HG03066 (cell line): Measurements from ENCODE around the gene MTHFR.

Experiments
- ATAC-seq: cut with Tn5 transposase; IDR thresholded peaks from one replicate; pipeline ENCODE4 v1.9.1; 2021; ENCODE audit warnings: low read depth; ENCODE audit not compliant: unreplicated experiment

The MTHFR gene

DNA sequence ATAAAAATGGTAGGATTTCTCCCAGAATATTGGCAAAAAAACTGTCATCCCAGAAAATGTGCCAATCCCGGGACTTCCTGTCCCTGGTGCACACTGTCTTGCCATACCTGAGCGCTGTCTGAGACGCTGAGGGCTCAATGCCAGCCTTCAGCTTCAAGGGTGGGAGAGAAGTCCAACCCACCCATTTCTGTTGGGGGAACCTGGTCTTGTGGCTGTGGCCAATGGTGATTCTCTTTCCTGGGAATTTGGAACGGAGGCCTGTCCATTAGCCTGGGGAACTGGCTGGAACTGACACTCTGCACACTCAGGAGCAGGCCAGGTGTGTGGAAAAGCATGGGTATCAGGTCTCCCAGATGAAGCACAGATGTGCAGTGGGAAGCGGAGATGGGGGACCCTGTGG is 6.7 kb downstream of the MTHFR start:
- ATAC-seq, result no peak

DNA sequence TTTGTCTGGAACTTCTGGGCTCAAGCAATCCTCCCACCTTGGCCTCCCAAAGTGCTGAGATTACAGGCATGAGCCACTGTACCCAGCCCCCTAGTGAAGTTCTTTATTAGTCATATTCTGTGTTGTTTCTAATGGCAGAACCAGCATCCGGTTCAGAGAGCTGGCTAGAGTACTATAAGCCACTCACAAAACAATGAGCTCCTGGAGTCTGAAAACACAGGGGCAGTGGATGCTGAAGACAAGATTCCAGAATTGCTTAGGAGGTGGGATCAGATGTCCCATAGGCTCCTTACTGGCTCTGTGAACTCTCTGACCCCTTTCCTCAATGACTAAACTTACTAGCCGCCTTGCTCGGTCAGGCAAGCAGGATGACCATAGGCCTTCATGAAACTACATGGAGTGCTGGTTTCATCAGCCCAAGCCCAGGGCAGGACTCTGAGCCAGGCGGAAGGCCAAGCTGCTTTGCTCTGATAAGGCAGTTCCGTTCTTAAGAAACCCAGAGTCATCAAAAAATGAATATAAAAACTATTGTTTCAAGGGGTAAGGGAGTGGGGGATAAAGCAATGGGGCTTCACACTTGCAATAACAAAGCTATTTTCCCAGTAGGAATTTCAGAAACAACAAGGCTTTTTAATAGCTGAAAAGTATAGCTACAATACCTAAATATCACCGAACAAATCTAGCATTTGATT is 8.1 kb downstream of the MTHFR start:
- no peak for ATAC-seq

GRCh38 chr1:11796036-11796828 is 9.5 kb downstream of the MTHFR start:
- no peak for ATAC-seq

- no peak for ATAC-seq
Measured at GRCh38 chr1:11795238-11795890, 10.4 kb downstream of the MTHFR start.

DNA sequence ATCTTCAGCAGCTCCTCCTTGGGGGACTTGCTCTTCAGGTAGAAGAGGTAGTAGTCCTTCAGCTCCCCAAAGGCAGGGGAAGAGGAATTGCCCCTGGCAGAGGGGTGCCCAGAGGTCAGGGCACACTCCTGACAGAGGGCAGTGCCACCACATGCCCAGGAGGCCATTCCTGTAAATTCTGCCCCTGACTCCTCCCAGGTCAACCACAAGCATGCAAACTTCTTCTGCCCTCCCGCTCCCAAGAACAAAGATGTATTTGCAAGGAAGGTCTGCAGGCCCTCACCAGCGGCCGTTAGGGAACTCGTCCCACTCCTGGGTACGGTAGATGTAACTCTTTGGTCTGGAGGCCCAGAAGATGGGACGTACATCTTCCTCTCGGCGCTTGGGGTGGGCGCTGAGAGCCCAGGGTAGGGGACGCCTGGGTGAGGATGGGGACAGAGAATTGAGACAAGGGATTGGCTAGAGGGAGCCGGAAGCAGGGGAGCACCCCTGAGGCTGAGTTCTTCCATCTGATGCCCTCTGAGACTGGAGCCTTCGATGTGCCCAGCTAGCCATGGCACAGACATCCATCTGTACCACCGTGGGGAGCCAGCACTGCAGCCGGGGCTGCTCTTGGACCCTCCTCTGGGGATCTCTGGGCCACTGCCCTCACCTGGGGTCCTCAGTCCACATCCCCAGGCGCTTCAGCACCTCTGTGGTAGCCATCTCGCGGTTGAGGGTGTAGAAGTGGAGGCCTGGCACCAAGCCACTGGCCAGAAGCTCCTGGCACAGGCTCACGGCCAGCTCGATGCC is 11.1 kb downstream of the MTHFR start:
- no peak for ATAC-seq

DNA sequence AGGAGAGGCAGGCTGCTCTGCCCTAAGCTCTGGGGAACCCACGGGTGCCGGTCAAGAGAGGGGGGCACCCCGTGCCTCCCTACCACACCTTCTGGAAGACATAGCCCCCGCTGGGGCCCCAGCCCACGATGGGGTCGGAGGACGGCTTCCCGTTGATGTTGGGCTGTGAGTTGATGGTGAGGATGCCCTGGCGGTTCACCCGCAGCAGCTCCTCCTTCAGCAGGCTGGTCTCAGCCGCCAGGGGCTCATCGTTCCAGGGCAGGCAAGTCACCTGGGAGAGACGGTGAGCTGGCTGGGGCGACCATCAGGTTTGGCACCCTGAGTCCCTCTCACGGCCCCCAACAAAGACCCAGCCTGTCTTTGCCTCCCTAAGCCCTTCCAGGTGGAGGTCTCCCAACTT is 11.9 kb downstream of the MTHFR start:
- no peak for ATAC-seq

DNA sequence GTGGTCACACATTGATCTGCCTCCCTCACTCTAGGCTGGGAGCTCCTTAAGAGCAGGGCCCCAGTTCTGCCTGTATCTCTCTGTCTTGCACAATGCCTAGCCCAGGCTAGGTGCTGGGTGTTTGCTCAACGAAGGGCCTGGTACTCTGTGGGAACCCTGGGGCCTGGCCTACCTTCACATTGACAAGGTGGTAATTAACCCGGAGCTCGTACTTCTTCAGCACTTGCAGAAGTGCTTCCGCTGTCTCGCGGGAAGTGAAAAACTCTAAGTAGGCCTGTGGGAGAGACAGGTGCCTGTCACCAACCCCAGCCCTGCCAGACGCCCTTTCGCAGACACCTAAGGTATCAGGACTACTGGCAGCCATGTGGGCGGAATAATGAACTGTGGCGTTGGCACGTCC is 13.7 kb downstream of the MTHFR start:
- ATAC-seq, result no peak

- no peak for ATAC-seq
Measured at GRCh38 chr1:11790880-11791715, 14.7 kb downstream of the MTHFR start.

GRCh38 chr1:11790101-11790879 is 15.5 kb downstream of the MTHFR start:
- ATAC-seq, result no peak

DNA sequence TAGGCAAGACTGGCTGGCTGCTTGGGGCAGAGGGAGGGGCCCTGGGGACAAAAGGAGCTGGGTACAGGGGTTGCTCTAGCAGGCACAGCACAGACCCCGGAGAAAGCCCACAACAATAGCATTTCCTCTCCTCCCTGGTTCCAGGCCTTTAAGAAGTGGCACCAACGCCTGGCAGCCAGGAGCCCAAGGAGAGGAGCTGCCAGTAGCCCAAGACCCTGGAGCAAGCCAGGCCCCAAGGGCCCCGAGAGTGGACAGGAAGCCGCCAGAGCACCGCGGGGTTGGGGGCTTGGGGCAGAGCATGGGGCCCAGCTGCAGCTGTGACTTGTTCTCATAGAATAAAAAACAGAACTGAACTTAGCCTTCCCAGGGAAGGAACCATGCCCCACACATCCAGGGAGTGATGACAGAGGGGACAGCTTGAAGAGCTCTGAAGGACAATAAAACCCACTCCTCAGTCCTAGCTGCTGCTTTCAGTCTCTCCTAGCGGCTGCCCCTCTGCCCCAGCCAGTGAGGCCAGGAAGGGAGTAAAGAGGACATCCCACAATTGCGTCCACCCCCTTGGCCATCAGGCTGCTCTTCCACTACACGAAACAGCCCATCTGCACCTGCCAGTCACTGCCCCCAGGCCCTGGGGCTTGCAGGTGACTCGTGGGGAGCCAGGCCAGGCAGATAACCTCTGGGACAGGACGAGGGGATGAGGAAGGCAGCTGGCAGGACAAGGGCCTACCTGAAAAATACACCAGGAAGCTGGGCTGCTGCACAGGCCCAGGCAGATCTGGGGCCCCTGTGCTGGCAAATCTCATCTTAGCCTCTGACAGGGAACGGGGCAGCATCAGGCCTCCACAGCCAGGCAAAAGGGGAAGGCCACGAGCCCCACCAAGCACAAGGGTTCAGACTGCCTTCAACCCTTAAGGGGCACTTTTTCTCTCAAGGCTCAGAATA is 16.4 kb downstream of the MTHFR start:
- no peak for ATAC-seq

GRCh38 chr1:11788549-11789053 is 17.2 kb downstream of the MTHFR start:
- ATAC-seq, result no peak

DNA sequence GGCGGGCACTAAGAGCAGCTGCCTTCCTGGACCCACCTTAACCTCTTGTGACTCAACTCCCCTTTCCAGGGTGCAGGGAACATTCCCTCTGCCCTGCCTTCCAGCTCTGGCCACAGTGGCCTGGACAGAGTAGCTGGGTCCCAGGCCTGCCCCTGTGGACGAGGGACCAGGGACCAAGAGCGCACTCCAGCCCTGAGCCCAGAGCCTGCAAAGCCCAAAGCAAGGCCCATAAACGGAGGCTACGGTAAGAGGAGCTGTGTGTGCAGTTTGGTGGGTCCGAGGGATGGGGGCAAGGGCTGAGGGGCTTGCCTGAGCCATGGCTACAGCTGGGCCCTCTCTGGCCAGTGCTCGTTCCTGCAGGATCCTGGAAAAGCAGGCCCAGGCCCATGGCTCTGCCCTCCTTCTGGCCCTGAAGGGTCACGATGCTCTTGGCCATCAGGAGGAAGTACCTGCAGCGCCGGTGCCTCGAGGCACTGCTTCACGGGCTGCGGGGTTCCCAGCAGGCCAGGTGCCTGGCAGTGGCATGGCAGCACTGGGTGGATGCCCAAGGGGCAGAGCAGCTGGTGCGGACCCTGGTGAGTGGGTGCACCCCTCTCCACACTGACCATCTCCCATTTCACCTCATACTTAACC is 17.8 kb downstream of the MTHFR start:
- ATAC-seq, result no peak

DNA sequence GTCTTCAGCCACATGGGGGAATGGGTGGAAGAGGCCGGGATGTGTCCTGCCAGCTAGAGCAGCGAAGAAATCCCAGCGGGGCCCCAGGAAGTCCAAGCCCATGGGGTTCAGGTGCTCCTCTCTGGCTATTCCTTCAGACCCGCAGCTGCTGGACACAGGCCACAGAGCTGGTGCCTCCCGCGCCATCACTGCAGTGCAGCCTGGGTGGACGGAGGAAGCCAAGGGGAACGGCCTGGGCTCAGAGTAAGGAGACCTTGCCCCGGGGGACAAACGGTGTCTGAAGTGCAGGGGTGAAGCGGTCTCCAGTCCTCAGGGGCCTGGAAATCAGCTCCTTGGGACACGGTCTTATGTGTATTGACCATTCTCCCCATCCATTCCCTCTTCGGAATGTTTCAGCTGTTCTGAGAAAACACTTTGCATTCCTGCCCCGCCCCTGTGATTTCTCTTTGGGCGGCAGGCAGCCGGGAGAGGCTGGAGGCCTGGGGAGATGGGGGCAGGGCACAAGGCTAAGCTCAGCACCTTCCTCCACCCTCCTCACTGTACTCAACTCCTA is 18.4 kb downstream of the MTHFR start:
- no peak for ATAC-seq

DNA sequence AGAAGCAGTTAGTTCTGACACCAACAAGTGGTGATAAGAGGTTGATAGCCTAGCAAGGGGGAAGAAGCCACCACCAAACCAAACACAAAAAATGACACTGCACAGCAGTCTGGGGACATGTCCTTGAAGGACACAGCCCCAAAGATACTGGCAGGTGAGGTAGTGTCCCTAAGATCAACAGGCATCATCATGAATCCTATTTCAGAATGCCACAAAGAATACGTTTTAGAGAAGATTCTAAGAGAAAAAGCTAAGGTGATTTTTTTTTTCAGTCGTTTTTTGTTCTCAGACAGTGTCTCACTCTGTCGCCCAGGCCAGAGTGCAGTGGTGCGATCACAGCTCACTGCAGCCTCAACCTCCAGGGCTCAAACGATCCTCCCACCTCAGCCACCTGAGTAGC is 19.6 kb downstream of the MTHFR start:
- ATAC-seq, result no peak

- ATAC-seq, result no peak
Measured at GRCh38 chr1:11784993-11785769, 20.6 kb downstream of the MTHFR start.

GRCh38 chr1:11784256-11784992 is 21.3 kb downstream of the MTHFR start:
- ATAC-seq, result no peak
